ENCODE data around the gene MOXD1. TPM values are rescaled to one million over a fixed set of nuclear protein-coding genes. Genes with fewer than 3 reads are reported as not detected.
"Not testable (repeated sequence)": the region's sequence is repeated elsewhere in the genome, so short reads cannot be mapped to it uniquely, and the experiment has no call there.

Gene MOXD1
- total RNA-seq, 1 donor from 2014 or later, result 22.6 TPM

DNA sequence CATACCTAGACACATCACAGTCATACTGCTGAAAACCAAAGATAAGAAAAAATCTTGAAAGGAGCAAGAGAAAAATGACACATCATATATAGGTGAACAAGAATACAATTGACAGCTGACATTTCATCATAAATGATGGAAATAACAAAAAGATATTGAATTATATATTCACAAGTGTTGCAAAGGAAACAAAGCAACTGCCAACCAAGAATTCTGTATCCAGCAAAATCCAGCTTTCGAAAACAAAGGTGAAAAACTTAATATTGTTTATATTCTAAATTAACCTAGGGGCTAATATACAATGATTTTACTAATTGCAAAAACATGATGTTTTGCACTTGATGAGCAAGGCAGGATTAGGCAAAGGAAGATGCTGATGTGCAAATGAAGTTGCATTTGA lies 84.3 kb downstream of the MOXD1 start:
- TF ChIP-seq CTCF (IDR thresholded peaks at IDR 0.05; ENCODE audit: insufficient read depth, low read length, poor library complexity, severe bottlenecking), result no peak
- H3K27me3 ChIP-seq (ENCODE audit: control insufficient read depth, insufficient read depth, low read length), result no peaks in the 10 kb centered on the region
- peaks cover 2% of the 10 kb centered on the region for H3K36me3 ChIP-seq (ENCODE audit: control insufficient read depth, insufficient read depth, low read length)
- H3K4me3 ChIP-seq (ENCODE audit: low read depth, low read length), result no peak overlapping the region
- no peak for DNase-seq (ENCODE audit: low read depth)

DNA sequence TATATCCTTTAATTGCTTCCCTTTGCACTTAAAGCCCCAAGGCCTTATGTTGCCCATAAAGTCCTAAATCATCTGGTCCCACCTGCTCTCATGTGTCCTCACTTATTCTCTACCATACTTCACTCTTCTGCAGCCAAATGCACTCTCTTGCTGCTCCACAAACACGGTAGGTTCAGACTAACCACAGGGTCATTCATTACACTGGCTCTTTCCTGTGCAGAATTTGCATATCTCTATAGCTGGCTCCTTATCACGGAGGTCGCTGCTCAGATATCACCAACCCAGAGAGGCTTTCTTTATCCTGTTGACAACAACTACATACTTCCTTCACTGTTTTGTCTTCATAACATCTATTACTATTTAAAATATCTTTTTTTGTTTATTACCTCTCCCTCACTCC lies 86.8 kb downstream of the MOXD1 start:
- no peak for TF ChIP-seq CTCF (IDR thresholded peaks at IDR 0.05; ENCODE audit: insufficient read depth, low read length, poor library complexity, severe bottlenecking)
- H3K36me3 ChIP-seq (ENCODE audit: control insufficient read depth, insufficient read depth, low read length), result peaks cover 2% of the 10 kb centered on the region
- no peak overlapping the region for H3K4me3 ChIP-seq (ENCODE audit: low read depth, low read length)
- no peak for DNase-seq (ENCODE audit: low read depth)
- no peaks in the 10 kb centered on the region for H3K27me3 ChIP-seq (ENCODE audit: control insufficient read depth, insufficient read depth, low read length)

- Histone ChIP-seq H3K36me3 (ENCODE audit: control insufficient read depth, insufficient read depth, low read length) (peaks cover 2% of the 10 kb centered on the region), H3K27me3 (ENCODE audit: control insufficient read depth, insufficient read depth, low read length) (no peaks in the 10 kb centered on the region), H3K4me3 (ENCODE audit: low read depth, low read length) (no peak overlapping the region)
- no peak for DNase-seq (ENCODE audit: low read depth)
- TF ChIP-seq CTCF (IDR thresholded peaks at IDR 0.05; ENCODE audit: insufficient read depth, low read length, poor library complexity, severe bottlenecking), result no peak
These were observed 90.4 kb downstream of the MOXD1 start for GRCh38 chr6:132310921-132311320.

DNA sequence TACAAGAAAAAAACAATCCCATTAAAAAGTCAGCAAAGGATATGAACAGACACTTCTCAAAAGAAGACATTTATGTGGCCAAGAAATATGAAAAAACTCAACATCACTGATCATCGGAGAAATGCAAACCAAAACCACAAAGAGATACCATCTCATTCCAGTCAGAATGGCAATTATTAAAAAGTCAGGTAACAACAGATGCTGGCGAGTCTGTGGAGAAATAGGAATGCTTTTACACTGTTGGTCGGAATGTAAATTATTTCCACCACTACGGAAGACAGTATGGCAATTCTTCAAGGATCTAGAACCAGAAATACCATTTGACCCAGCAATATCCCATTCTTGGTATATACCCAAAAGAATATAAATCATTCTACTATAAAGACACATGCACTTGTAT lies 91.1 kb downstream of the MOXD1 start:
- H3K36me3 ChIP-seq (ENCODE audit: control insufficient read depth, insufficient read depth, low read length); H3K4me3 ChIP-seq (ENCODE audit: low read depth, low read length); DNase-seq (ENCODE audit: low read depth); H3K27me3 ChIP-seq (ENCODE audit: control insufficient read depth, insufficient read depth, low read length): not testable (repeated sequence)

DNA sequence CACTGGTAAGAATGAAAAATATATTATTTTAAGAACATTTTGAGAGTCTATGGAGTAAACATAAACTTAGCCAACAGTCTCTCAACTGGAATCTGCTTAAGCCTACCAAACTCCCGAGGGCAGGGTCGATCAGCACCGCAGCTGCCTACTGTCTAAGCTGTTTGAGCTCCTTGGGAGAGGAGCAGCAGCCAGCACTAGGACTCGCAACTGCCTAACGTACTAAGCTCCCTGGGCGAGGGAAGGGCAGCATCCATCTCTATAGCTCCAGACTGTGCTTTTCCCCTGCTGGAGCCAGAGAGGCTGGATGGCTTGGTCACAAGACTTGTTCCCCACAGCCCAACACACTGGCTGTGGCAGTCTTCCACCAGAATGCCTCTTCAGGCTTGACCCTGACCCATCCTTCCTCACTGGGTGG lies 96.4 kb downstream of the MOXD1 start:
- Histone ChIP-seq H3K4me3 (ENCODE audit: low read depth, low read length) (no peak overlapping the region), H3K36me3 (ENCODE audit: control insufficient read depth, insufficient read depth, low read length) (no peaks in the 10 kb centered on the region), H3K27me3 (ENCODE audit: control insufficient read depth, insufficient read depth, low read length) (no peaks in the 10 kb centered on the region)
- DNase-seq (ENCODE audit: low read depth), result no peak
- no peak for TF ChIP-seq CTCF (IDR thresholded peaks at IDR 0.05; ENCODE audit: insufficient read depth, low read length, poor library complexity, severe bottlenecking)

DNA sequence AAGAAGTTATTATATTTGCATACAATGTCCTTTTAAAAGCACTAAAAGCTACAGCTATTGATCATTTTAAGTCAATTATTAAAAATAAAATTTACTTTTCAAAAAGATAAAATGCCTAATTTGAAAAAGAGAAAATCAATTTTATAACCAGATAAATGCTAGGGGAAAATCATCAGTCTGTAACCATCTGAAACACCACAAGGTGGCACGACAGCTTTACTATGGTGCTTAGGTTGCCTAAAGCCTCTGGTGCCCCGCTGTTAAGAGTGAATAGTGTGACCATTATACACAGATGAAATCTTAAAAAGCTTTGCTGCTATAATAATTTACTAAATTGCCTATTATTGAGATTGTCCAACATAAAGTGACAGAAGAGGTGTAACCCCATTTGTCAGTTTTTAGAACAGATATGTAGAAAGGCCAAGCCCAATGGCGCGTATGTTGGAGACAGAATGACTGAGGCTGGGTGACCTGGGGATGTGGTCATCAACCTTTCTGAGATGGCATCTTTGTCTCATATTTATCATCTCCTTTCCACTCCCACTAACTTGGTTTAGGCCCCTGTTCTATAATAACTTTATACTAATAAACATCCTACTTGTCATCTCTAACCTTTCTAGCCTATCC lies 100.8 kb downstream of the MOXD1 start:
- TF ChIP-seq CTCF (IDR thresholded peaks at IDR 0.05; ENCODE audit: insufficient read depth, low read length, poor library complexity, severe bottlenecking), result peak; percentile 61
- no peak for DNase-seq (ENCODE audit: low read depth)
- Histone ChIP-seq H3K27me3 (ENCODE audit: control insufficient read depth, insufficient read depth, low read length) (no peaks in the 10 kb centered on the region), H3K36me3 (ENCODE audit: control insufficient read depth, insufficient read depth, low read length) (no peaks in the 10 kb centered on the region), H3K4me3 (ENCODE audit: low read depth, low read length) (no peak overlapping the region)

All from kidney epithelial cell (primary cell).